Endodermal cell (in vitro differentiated cells): ENCODE results near the gene CLN5. TPM values are rescaled to one million over a fixed set of nuclear protein-coding genes. Genes with fewer than 3 reads are reported as not detected.
A peak's percentile ranks its signal among the peaks of the same experiment; 100 is the strongest.

Experiments
- DNase-seq: peaks from one replicate; pipeline ENCODE4 v3.0.0-alpha.2; 2017
- H3K27ac ChIP-seq: 2 replicates; pipeline ENCODE4 v1.5.1; 2013; ENCODE audit warnings: mild to moderate bottlenecking, low read depth, low read length, moderate library complexity
- H3K27me3 ChIP-seq: 2 replicates; pipeline ENCODE4 v1.6.1; 2013; ENCODE audit warnings: mild to moderate bottlenecking, low read length, moderate library complexity; ENCODE audit not compliant: insufficient read depth, control insufficient read depth, poor library complexity, severe bottlenecking
- H3K36me3 ChIP-seq: 2 replicates; pipeline ENCODE4 v1.7.0; 2013; ENCODE audit warnings: mild to moderate bottlenecking, low read length, moderate library complexity; ENCODE audit not compliant: control insufficient read depth, insufficient read depth
- H3K4me1 ChIP-seq: one replicate; pipeline ENCODE4 v1.7.0; 2013; ENCODE audit warnings: low read length; ENCODE audit not compliant: control insufficient read depth, insufficient read depth
- H3K4me3 ChIP-seq: 2 replicates; pipeline ENCODE4 v1.5.1; 2013; ENCODE audit warnings: mild to moderate bottlenecking, low read length, moderate library complexity
- H3K9ac ChIP-seq: 2 replicates; pipeline ENCODE4 v1.6.1; 2013; ENCODE audit warnings: mild to moderate bottlenecking, low read length, moderate library complexity; ENCODE audit not compliant: poor library complexity, severe bottlenecking; ENCODE audit errors: extremely low read depth
- H3K9me3 ChIP-seq: 2 replicates; pipeline ENCODE4 v1.6.1; 2013; ENCODE audit warnings: mild to moderate bottlenecking, low read length, moderate library complexity; ENCODE audit not compliant: control insufficient read depth
- H3K27ac Mint-ChIP-seq: 2 replicates; pipeline ENCODE4 v1.8.0; 2020; ENCODE audit warnings: mixed read lengths
- H3K27me3 Mint-ChIP-seq: 2 replicates; pipeline ENCODE4 v1.8.0; 2021; ENCODE audit warnings: mild to moderate bottlenecking, mixed read lengths; ENCODE audit not compliant: insufficient read depth
- H3K36me3 Mint-ChIP-seq: 2 replicates; pipeline ENCODE4 v1.8.0; 2020; ENCODE audit warnings: low read depth, mixed read lengths
- H3K4me1 Mint-ChIP-seq: 2 replicates; pipeline ENCODE4 v1.8.0; 2020; ENCODE audit warnings: mixed read lengths
- H3K4me3 Mint-ChIP-seq: 2 replicates; pipeline ENCODE4 v1.8.0; 2020; ENCODE audit warnings: mild to moderate bottlenecking, moderate library complexity, mixed read lengths
- H3K9me3 Mint-ChIP-seq: 2 replicates; pipeline ENCODE4 v1.8.0; 2020; ENCODE audit warnings: mild to moderate bottlenecking, mixed read lengths
- WGBS, 2 experiments: methylation state at CpG; one replicate each; pipeline versions ENCODE4 v1.1.5 to v1.1.7; 2013; ENCODE audit warnings: missing lambda C conversion rate in 2 of 2, mixed read lengths in 1 of 2; ENCODE audit not compliant: insufficient coverage in 1 of 2, insufficient read length in 1 of 2; 5-methylcytosine and 5-hydroxymethylcytosine counted together
- total RNA-seq, 2 donors: library from RNA; stranded (reverse); fragmentation: NEBNext Ultra II Directional in 1 of 2; extraction: Animal tissue kit (Norgen Biotek cat#: 25700) in 1 of 2; gene quantifications; 2 replicates in 1 of 2; 3 replicates in 1 of 2; pipeline ENCODE4 v1.2.1, GENCODE V29; 2021
- TF ChIP-seq, protein P1 (sequence below): fragments of 200-600 bp; sonication (generic); conservative IDR thresholded peaks from 2 replicates; pipeline ENCODE4 v1.5.0; 2021; ENCODE audit warnings: antibody characterized with exemption, mild to moderate bottlenecking

CLN5 gene
- total RNA-seq, 2 donors from 2014 or later, result 13.6 to 13.9 TPM

DNA sequence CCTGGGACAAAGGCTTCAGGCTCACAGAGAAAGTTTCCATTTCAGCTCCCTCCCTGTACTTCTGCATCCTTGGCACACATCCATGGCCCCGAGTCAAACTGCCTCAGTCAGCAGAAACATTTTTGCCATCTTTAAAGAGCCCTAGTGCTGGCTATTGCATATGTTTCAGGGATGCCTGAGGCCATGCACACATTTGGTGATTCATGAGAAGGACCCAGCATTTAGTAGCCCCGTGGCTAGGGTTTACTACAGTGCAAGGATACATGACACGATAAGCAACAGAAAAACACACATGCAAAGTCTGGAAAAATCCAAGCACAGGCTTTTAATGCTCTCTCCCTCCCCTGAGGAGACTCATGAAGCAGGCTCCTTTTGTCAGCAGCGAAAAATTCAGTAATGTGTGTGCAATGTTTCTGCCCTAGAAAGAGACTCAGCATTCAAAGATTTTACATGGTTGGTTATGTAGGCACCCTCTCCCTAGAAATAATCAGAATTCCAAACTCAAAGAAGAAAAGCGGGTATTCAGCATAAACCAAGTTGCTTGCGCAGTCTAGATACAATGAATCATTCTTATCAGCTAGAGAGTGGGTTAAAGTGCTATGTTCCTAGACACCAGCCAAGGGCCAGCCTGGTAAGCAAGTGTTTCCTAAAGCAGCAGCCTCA is 26.0 kb upstream of the CLN5 start:
- H3K9ac ChIP-seq, result no peak overlapping the region
- Mint-ChIP-seq H3K9me3 (peaks cover 16% of the 10 kb centered on the region), H3K27me3 (no peaks in the 10 kb centered on the region), H3K4me3 (no peak overlapping the region), H3K27ac (no peak overlapping the region), H3K4me1 (peaks cover 13% of the 10 kb centered on the region), H3K36me3 (no peaks in the 10 kb centered on the region)
- TF ChIP-seq, protein P1, sequence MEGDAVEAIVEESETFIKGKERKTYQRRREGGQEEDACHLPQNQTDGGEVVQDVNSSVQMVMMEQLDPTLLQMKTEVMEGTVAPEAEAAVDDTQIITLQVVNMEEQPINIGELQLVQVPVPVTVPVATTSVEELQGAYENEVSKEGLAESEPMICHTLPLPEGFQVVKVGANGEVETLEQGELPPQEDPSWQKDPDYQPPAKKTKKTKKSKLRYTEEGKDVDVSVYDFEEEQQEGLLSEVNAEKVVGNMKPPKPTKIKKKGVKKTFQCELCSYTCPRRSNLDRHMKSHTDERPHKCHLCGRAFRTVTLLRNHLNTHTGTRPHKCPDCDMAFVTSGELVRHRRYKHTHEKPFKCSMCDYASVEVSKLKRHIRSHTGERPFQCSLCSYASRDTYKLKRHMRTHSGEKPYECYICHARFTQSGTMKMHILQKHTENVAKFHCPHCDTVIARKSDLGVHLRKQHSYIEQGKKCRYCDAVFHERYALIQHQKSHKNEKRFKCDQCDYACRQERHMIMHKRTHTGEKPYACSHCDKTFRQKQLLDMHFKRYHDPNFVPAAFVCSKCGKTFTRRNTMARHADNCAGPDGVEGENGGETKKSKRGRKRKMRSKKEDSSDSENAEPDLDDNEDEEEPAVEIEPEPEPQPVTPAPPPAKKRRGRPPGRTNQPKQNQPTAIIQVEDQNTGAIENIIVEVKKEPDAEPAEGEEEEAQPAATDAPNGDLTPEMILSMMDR, result no peak
- no peak for DNase-seq
- H3K9me3 ChIP-seq, result peaks cover 5% of the 10 kb centered on the region
- peaks cover 7% of the 10 kb centered on the region for H3K4me1 ChIP-seq
- 90 to 92% methylated on average over 5 to 6 of the region's 6 CpGs for WGBS, 2 experiments
- H3K27me3 ChIP-seq, result no peaks in the 10 kb centered on the region
- H3K4me3 ChIP-seq, result no peak overlapping the region
- no peaks in the 10 kb centered on the region for H3K36me3 ChIP-seq
- H3K27ac ChIP-seq, result no peak overlapping the region

DNA sequence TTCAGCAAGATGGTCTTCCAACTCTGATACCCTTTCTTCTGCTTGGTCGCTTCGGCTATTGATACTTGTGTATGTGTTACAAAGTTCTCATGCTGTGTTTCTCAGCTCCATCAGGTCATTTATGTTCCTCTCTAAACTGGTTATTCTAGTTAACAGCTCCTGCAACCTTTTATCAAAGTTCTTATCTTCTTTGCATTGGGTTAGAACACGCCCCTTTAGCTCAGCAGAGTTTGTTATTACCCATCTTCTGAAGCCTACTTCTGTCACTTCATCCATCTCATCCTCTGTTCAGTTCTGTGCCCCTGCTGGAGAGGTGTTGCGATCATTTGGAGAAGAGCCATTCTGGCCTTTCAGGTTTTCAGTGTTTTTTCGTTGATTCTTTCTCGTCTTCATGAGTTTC is 24.9 kb upstream of the CLN5 start:
- Histone ChIP-seq H3K4me1 (peaks cover 7% of the 10 kb centered on the region), H3K4me3 (no peak overlapping the region), H3K36me3 (no peaks in the 10 kb centered on the region), H3K27ac (no peak overlapping the region), H3K9ac (no peak overlapping the region), H3K27me3 (no peaks in the 10 kb centered on the region), H3K9me3 (no peaks in the 10 kb centered on the region)
- no peaks in the 10 kb centered on the region for H3K36me3 Mint-ChIP-seq
- H3K4me1 Mint-ChIP-seq, result peaks cover 15% of the 10 kb centered on the region
- H3K27ac Mint-ChIP-seq, result no peak overlapping the region
- H3K27me3 Mint-ChIP-seq, result no peaks in the 10 kb centered on the region
- H3K4me3 Mint-ChIP-seq, result no peak overlapping the region
- peaks cover 7% of the 10 kb centered on the region for H3K9me3 Mint-ChIP-seq
- TF ChIP-seq, protein P1, result no peak
- DNase-seq, result no peak
- 83 to 92% methylated on average over 3 to 6 of the region's 6 CpGs for WGBS, 2 experiments

DNA sequence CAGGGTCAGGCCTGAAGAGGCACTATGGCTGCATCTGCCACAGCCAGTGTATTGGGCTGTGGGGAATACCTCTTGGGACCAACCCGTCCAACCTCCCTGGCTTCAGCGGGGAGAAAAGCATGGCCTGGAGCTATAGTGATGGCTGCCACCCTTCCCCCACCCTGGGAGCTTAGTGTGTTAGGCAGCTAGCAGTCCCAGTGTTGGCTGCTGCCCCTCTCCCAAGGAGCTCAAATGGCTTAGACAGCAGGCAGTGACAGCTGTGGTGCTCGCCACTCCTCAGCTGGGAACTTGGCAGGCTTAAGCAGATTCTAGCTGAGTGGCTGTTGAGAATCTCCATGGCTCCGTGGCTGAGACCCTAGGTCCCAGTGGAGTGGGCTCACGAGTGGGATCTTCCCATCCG is 23.8 kb upstream of the CLN5 start:
- H3K4me3 Mint-ChIP-seq, result no peak overlapping the region
- TF ChIP-seq, protein P1, result no peak

More for the DNA sequence above, 23.8 kb upstream of the CLN5 start:
- Histone ChIP-seq H3K9ac (no peak overlapping the region), H3K9me3 (no peaks in the 10 kb centered on the region), H3K27me3 (no peaks in the 10 kb centered on the region), H3K27ac (no peak overlapping the region), H3K4me1 (peaks cover 7% of the 10 kb centered on the region), H3K4me3 (no peak overlapping the region), H3K36me3 (no peaks in the 10 kb centered on the region)
- Mint-ChIP-seq H3K9me3 (no peaks in the 10 kb centered on the region), H3K27me3 (no peaks in the 10 kb centered on the region), H3K36me3 (no peaks in the 10 kb centered on the region), H3K4me1 (peaks cover 19% of the 10 kb centered on the region), H3K27ac (no peak overlapping the region)
- 88 to 94% methylated on average over 4 to 6 of the region's 6 CpGs for WGBS, 2 experiments
- DNase-seq, result peak; percentile 47
